GM21526 (cell line): ENCODE results near the gene SCRN3.
"Not testable (repeated sequence)": the region's sequence is repeated elsewhere in the genome, so short reads cannot be mapped to it uniquely, and the experiment has no call there.

ENCODE experiments used
- ATAC-seq: cut with Tn5 transposase; IDR thresholded peaks from one replicate; pipeline ENCODE4 v1.9.1; 2021; ENCODE audit warnings: moderate library complexity; ENCODE audit not compliant: unreplicated experiment, low FRiP score

The SCRN3 gene

GRCh38 chr2:174400853-174401252 is 5.3 kb downstream of the SCRN3 start:
- no peak for ATAC-seq

GRCh38 chr2:174403628-174404027 is 8.1 kb downstream of the SCRN3 start:
- ATAC-seq: no peak

DNA sequence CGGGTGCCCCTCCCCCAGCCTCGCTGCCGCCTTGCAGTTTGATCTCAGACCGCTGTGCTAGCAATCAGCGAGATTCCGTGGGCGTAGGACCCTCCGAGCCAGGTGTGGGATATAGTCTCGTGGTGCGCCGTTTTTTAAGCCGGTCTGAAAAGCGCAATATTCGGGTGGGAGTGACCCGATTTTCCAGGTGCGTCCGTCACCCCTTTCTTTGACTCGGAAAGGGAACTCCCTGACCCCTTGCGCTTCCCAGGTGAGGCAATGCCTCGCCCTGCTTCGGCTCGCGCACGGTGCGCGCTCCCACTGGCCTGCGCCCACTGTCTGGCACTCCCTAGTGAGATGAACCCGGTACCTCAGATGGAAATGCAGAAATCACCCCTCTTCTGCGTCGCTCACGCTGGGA is 14.5 kb downstream of the SCRN3 start:
- not testable (repeated sequence) for ATAC-seq

- no peak for ATAC-seq
These were observed 16.7 kb downstream of the SCRN3 start for GRCh38 chr2:174412256-174412655.

- ATAC-seq: no peak
These were observed 32.7 kb downstream of the SCRN3 start for GRCh38 chr2:174428214-174428613.

DNA sequence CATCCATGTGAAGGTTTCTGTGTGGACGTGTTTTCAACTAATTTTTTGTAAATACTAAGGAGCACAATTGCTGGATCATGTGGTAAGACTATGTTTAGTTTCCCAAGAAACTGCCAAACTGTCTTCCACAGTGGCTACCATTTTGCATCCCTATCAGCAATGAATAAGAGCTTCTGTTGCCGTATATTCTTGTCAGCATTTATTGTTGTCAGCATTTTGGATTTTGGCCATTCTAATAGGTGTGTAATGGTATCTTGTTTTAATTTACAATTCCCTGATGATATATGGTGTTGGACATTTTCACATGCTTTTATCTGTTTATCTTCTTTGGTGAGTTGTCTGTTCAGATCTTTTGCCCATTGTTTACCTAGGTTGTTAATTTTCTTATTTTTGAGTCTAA is 34.5 kb downstream of the SCRN3 start:
- no peak for ATAC-seq

GRCh38 chr2:174431902-174432301 is 36.4 kb downstream of the SCRN3 start:
- no peak for ATAC-seq

DNA sequence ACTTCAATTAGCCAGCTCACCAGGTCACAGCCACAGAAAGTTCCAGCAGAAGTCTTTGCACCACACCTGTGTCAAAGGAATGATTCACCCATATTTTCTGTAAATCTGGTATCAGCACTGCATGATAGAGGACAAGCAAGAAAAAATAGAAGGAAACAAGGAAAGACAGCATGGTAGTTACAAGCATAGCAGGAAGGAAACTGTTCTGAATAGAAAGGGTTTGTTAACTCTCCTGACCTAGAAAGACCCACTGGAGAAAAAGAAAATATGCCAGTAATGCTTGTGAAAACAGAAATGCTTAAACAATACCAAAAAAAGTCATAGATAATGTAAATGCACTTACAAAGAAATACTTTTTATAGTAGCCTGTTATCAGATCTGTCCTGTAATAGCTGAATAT is 40.8 kb downstream of the SCRN3 start:
- ATAC-seq: no peak

- no peak for ATAC-seq
These were observed 42.8 kb downstream of the SCRN3 start for GRCh38 chr2:174438146-174438886.

DNA sequence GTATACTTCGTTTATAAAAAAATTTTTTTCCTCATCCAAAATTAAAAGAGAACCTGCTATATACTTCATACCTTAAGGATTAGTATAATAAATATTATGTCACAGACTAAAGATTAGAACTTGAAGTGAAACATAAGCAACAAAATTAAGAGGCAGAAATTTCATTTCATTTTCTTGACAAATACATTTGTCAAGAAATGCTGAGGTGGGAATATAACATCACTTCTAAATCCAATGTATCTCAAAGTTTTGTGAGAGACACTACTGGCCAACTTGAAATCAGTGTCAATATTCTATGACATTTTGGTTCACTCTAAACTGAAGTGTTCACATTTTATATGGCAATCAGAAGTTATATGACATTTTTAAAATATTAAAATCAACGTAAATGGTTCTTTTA is 43.8 kb downstream of the SCRN3 start:
- no peak for ATAC-seq

GRCh38 chr2:174439950-174440349 is 44.4 kb downstream of the SCRN3 start:
- no peak for ATAC-seq

DNA sequence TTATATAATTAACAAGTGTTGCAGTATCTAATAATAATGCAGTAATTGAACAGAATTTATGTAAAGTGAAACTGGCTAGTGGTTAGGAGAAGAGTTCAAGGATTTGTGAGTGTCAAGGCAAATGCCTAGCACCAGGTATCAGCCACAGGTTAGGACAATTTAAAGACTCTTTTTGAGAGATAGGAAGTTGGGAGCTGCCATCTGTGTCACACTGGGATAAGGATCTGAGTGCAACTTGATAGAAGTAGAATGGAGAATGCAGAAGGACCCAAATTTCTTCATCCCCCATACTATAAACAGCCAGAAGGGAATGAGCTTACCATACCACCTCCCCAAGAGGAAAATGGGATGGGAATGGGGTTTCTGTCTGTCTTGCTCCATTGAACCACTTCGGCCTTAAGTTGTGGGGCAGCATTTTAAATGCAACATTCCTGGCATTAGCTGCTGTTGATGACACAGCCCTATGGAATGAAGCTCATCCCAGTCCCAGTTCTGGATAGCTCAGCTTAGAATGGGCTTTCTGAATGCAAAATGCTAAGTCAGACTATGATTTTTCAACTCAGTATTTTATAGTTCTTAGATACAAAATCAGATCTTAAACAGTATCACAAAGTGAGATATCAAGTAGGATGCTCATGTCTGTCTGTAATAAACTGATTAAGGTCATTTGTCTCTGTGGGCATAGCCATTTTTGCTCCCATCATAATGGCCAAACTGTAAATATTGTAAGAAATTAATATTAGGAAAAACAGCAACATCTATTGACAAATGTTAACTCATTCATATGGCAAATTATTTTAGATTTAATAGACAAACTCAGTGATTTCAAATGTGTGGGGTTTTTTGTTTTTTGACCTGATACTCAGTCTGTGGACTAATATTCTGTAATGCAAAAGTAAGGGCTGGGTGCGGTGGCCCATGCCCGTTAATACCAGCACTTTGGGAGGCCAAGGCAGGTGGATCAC is 47.3 kb downstream of the SCRN3 start:
- ATAC-seq: no peak

DNA sequence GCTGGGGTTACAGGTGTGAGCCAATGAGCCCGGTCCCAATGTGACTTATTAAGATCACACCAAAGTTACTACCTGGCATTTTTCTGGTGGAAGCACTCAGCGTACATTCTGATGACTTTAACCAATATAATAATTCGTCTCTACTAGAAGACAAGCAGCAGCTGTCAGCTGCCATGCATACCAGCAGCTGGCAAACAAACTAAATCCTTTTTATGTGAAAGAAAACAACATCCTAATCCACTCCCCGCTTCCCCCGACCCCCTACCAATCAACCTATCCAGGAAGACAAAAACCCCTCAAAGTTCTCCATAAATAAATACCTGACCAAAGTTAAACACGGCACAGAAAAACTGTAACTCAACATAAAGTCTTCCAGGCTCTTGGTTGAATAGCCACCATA is 49.2 kb downstream of the SCRN3 start:
- no peak for ATAC-seq

DNA sequence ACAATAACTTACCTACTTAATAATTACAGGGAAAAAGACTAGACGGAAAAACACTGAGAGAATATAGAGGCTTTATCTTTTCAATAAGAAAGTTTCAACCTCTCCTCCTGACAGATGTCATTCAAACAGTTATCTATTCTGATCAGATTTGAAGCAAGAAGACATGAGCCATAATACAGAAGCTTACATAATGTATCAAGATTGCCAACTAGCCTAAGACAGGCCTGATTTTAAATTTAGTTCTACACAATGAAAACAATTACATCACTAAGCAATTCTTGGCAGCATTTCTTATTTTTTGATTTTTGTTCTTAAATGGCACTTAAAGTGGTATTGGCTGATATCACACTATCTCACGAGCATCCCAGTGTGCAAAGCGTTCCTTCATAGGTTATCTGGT is 49.7 kb downstream of the SCRN3 start:
- ATAC-seq: no peak

DNA sequence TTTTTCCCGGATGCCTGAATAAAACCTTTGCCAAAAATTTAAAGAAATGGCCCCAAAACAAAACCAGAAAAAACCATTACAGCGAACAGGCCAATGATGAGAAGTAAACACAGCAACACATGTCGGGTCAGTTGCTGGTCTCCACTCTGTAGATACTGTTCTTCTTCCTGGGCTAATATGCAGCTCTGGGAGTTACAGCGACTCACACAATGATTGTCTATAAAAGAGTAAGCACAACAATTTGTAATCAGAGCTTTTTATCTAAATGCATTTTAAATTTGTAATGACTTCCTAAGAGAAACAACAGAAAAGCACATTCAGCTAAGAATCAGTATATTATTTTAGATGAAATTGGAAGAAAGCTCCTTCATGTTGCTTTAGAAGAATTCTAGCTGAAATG is 51.0 kb downstream of the SCRN3 start:
- ATAC-seq: no peak

GRCh38 chr2:174449033-174449432 is 53.5 kb downstream of the SCRN3 start:
- ATAC-seq: no peak

GRCh38 chr2:174450021-174450816 is 54.7 kb downstream of the SCRN3 start:
- ATAC-seq: no peak

DNA sequence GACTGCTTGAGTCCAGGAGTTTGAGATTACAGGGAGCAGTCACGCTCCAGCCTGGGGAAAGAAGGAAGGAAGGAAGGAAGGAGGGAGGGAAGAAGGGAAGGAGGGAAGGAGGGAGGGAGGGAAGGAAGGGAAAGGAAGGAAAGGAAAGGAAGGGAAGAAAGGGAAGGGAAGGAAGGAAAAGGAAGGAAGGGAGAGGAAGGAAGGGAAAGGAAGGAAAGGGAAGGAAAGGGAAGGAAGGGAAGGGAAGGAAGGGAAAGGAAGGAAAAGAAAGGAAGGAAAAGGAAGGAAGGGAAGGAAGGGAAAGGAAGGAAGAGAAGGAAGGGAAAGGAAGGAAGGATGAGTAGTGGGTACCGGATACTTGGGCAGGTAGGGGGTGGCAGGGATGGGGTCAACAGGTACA is 59.0 kb downstream of the SCRN3 start:
- ATAC-seq: no peak

DNA sequence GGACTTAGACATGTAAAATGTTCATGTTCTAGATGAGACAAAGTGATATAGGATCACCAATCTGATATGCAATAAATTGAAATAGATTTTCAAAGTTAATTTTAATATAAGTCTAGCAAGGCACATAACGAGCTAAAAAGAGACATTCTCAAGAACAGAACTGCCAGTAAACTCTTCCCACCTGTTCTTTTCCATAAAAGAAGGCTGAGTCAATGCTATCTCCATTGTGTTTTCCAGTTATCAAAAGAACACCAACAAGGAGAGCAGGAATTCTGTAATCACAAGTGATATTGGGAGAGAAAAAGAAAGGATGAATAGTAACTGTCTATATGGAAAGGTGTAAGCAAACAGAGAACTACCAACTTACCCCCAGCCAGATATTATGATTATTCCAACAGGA is 65.7 kb downstream of the SCRN3 start:
- ATAC-seq: no peak

DNA sequence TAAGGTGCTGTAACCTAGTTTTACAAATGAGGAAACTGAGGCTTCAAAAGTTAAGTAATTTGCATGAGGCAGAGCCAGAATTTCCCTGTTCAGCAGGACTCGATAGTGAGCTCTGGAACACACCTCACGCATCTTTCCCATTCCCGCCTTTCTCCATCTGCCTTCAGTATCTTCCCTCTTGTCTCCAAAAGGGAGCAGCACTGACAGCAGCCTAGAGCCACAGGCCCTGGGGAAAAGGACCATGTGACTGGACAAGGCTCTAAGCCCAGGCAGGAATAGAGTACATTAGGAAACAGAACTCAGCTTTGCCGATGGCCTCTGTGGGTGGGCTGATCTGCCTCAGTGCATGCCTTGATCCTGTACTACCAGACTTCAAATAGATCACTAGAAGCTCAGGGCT is 69.8 kb downstream of the SCRN3 start:
- ATAC-seq: no peak

GRCh38 chr2:174473796-174474195 is 78.3 kb downstream of the SCRN3 start:
- ATAC-seq: no peak
